ENCODE results near the gene CHST11. TPM values are rescaled to one million over a fixed set of nuclear protein-coding genes. Genes with fewer than 3 reads are reported as not detected.
A peak's percentile ranks its signal among the peaks of the same experiment; 100 is the strongest.

Gene CHST11
- total and polyA plus RNA-seq, 9 of the 15 experiments (the other 6 are each of a cell fraction or from before 2014, with no cell fraction given) = 2.3 to 38.7 (median 15.0) TPM

GRCh38 chr12:104724992-104725585 lies 268.3 kb downstream of the CHST11 start (continued):
- no peak for TF ChIP-seq ZBTB9 (CRISPR knock-in tag; IDR thresholded peaks at IDR 0.05)
- no peak for TF ChIP-seq TCF7L2 (IDR thresholded peaks at IDR 0.05; ENCODE audit: low read depth, low read length)
- TF ChIP-seq E2F6 (IDR thresholded peaks at IDR 0.05; ENCODE audit: borderline replicate concordance in 1 of 2, extremely low read depth in 1 of 2, insufficient read depth in 1 of 2, insufficient read length in 1 of 2, low read depth in 1 of 2, low read length in 1 of 2, poor library complexity in 1 of 2, severe bottlenecking in 1 of 2) = peak in 1 of 2 experiments; percentile 29
- TF ChIP-seq ATF6 (CRISPR knock-in tag; IDR thresholded peaks at IDR 0.05) = no peak
- TF ChIP-seq HDAC3 (IDR thresholded peaks at IDR 0.05; ENCODE audit: borderline replicate concordance, partially characterized antibody) = no peak
- peak; percentile 56; the same call in 1 of the 2 replicates for TF ChIP-seq ZNF395 (CRISPR knock-in tag; IDR thresholded peaks at IDR 0.05)
- TF ChIP-seq ZNF512 (tag; IDR thresholded peaks at IDR 0.05) = no peak
- no peak for TF ChIP-seq THAP7 (CRISPR knock-in tag; IDR thresholded peaks at IDR 0.05)
- TF ChIP-seq CSDE1 (IDR thresholded peaks at IDR 0.05) = no peak
- no peak for TF ChIP-seq SAFB (IDR thresholded peaks at IDR 0.05; ENCODE audit: borderline replicate concordance, low read depth, low read length)
- TF ChIP-seq ZNF655 (CRISPR knock-in tag; IDR thresholded peaks at IDR 0.05) = no peak
- no peak for TF ChIP-seq BACH1 (tag; IDR thresholded peaks at IDR 0.05)
- no peak for TF ChIP-seq ZNF584 (CRISPR knock-in tag; IDR thresholded peaks at IDR 0.05; ENCODE audit: low read depth)
- no peak for TF ChIP-seq ZNF785 (CRISPR knock-in tag; IDR thresholded peaks at IDR 0.05)
- TF ChIP-seq HNRNPK (IDR thresholded peaks at IDR 0.05; ENCODE audit: low read depth, low read length, poor library complexity, severe bottlenecking) = no peak
- no peak for TF ChIP-seq ZNF444 (CRISPR knock-in tag; IDR thresholded peaks at IDR 0.05)
- TF ChIP-seq XRCC5 (IDR thresholded peaks at IDR 0.05; ENCODE audit: low read depth, low read length) = no peak
